Glomerular visceral epithelial cell (primary cell): ENCODE measurements around the gene COLEC12.
A peak's percentile ranks its signal among the peaks of the same experiment; 100 is the strongest.
"Not testable (repeated sequence)": the region's sequence is repeated elsewhere in the genome, so short reads cannot be mapped to it uniquely, and the experiment has no call there.

Experiments
- DNase-seq: peaks from one replicate; pipeline ENCODE4 v3.0.0-alpha.2; 2016; ENCODE audit errors: extremely low spot score

The COLEC12 gene

GRCh38 chr18:413233-413632 lies 87.3 kb downstream of the COLEC12 start:
- no peak for DNase-seq

DNA sequence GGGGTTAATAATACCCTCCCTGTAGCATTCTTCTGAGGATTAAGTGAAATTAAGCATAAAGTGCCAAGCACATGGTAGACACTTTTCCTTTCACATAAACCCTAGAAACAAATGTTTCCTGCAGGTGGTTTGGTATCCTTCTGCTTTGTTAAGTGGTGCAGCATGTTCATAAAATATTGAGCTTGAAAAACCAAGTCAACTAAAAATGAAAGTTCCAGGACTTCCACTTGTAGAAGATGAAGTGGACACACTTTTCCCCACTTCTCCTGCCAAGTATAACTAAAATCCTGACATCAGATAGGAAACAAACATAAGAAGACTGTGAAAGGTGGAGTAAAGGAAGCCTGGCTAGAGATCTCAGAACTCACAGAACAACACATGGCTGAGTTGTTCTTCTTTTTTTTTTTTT lies 90.5 kb downstream of the COLEC12 start:
- DNase-seq = no peak

GRCh38 chr18:408367-408766 lies 92.1 kb downstream of the COLEC12 start:
- no peak for DNase-seq

GRCh38 chr18:407626-408224 lies 92.8 kb downstream of the COLEC12 start:
- DNase-seq = no peak

DNA sequence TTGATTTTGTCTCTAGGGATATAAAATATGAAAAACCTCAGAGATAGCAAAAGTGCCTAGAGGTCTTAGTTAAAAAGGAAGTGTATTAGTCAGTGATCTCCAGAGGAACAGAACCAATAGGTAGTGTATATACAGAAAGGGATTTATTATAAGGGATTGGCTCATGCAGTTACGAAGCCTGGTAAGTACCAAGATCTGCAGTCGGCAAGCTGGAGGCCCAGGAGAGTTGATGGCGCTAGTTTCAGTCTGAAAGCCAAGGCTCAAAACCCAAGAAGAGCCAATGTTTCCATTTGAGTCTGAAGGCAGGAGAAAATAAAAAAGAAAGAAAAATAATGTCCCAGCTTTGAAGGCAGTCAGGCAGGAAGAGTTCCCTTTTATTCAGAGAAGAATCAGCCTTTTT lies 93.3 kb downstream of the COLEC12 start:
- no peak for DNase-seq

DNA sequence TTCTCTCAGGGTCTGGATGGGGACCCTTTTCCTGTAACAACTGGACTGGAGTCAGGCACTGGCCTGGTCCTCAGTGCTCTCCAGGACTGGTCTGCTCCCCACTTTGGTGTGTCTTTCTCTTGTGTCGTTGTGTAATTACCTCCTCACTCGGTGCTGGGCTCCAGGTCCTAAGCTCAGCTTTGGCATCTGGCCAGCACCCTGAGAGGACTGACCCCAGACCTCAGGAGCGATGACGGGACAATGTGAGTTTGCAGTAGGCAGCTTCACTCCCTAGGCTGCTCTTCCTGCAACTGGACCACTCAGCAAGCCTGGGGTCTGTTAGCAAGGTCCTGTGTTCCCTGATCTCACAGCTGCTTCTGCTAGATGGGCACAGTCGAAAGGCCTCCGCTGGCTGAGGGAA lies 93.8 kb downstream of the COLEC12 start:
- DNase-seq = no peak

DNA sequence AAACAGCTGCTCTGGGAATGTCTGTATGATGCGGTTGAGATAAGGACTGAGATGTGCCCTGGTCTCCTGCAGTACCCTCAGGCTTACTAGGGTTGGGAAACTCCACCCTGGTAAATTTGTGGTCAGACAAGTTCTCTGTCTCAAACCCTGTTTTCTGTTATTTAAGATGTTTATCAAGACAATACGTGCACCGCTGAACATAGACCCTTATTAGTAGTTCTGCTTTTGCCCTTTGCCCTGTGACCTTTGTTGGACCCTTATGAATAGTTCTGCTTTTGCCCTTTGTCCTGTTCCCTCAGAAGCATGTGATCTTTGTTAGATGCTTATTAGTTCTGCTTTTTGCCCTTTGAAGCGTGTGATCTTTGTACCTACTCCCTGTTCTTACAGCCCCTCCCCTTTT lies 95.5 kb downstream of the COLEC12 start:
- DNase-seq = not testable (repeated sequence)

GRCh38 chr18:404061-404636 lies 96.4 kb downstream of the COLEC12 start:
- DNase-seq = no peak

DNA sequence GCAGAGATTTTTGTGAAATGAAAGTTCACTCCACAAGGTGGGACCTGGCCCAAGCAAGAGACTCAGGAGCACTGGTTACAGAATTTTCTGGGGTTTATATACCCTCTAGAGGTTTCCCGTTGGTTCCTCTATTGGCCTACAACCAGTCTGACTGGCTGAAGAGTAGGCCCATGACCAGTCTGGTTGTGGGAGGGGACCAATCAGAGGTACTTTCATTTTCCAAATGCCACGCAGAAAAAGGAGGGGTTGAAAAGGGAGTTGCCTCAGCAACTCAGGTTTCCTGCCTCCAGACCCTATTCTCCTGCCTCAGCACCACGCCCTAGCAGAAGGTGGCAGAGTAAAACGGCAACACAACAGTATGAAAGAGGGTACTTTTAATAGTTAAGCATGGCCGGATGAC lies 98.4 kb downstream of the COLEC12 start:
- DNase-seq = no peak

- no peak for DNase-seq
Observed at GRCh38 chr18:400456-400855, 100.0 kb downstream of the COLEC12 start.

GRCh38 chr18:399631-400135 lies 100.8 kb downstream of the COLEC12 start:
- DNase-seq = no peak

- DNase-seq = no peak
Observed at GRCh38 chr18:398935-399630, 101.4 kb downstream of the COLEC12 start.

DNA sequence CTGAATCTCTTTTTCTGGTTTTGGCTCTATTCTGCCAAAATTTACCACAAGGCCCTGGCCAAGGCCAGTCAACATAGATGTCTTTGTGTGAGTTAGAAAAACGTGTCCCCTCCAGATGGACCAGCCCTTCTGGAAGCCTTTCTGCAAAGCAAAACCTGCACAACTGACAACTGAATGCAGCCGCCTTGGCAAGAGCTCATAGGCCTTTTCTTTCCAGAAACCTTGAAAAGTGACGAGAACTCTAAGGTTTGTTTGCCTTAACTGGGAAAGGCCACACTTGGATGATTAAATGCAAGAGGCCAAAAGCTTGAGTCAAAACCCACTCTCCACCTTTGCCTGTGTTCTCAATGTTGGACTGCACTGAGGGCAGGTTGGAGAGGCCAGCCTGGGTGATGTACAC lies 103.9 kb downstream of the COLEC12 start:
- DNase-seq = no peak

DNA sequence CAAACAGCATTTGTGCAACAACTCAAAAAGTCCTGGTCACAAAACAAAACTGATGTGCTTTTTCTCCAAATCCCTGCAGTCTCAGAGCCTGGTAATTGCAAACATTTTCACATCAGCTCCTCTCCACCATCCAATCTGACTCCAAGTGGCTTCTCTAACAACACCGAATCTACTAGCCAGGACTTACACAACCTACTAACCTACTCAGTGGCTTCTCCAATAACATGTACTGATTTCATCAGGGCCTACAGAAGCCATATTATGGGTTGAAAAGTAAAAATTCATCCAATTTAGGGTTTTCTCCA lies 104.3 kb downstream of the COLEC12 start:
- no peak for DNase-seq

DNA sequence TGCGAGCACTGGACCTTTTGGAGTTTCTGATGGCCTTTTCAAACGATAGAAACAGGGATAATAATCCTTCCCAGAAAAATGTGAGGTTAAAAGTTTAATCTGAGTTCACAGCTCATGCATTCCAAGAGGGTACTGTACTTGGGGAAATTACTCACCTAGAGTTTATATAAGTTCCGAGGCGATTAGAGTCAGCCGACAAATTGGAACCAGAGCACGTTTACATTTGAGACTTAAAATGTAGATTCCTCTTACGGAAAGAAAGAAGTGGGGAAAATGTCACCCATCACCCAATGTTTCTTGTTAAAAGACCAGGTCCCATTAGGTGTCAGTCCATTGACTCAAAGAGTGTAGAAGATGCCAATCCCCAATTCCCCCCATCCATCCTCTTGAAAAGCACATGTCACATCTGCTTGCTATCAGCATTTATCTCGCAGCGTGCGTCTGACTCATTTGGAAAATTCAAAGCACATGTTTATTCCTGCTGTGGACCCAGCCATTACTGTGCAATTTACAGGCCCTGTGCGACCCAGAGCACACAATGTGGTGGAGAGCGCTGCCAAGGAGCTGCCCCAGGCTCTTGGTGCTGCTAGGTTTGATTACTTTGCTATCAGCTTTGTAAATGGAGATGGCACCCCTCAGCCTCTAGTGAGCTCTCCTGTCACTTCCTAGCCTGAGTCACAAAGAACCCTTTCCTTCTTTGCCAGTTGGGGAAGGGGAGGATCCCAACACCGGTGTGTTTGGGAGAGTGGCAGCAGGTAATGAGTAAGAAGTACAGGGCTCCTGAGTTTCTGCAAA lies 104.8 kb downstream of the COLEC12 start:
- DNase-seq = no peak

- DNase-seq = peak; percentile 17
Observed at GRCh38 chr18:394987-395362, 105.5 kb downstream of the COLEC12 start.

- no peak for DNase-seq
Observed at GRCh38 chr18:394262-394986, 106.1 kb downstream of the COLEC12 start.

DNA sequence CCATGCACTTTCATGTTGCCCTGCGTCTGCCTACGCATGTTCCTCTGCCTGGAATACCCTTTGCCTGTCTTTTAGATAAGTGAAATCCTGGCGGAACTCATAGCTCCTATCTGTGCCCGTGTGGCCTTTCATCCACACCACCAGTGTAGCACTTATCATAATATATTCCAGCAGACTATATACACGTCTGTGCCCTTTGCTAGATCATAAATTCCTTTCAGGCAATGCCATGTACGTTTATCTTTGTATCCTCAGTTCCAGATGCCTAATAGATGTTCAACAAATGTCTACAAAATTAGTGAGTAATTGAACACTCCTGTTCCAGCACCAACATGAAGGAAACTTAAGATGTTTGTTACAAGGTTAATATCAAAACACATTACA lies 106.9 kb downstream of the COLEC12 start:
- no peak for DNase-seq

DNA sequence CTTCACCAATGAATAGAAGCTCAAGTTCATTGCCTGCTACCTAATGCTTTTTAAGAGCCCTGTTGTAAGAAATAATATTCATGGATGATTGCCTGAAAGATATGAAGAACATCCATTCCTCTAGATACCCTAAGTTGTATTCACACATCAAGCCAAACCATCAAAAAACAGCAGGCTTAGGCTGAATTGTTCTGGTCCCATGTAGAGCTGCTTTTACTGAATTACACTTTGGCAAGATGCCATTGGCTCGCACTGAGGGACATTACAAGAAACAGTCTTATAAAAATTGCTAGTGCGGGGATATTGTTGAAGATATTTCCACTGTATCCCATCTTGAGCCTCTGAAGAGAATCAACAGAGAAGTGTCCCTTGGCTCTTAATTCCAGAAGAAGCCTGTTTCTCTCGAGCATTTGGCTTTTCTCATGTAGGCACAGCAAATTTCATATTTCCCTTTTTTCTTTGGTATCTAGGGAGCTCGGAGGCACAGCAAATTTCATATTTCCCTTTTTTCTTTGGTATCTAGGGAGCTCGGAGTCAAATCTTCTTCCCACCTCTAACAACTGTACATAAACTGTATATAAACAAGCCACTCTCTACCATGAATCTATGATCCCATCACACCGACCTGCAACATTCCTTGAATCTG lies 107.5 kb downstream of the COLEC12 start:
- DNase-seq = no peak

GRCh38 chr18:390741-391478 lies 109.6 kb downstream of the COLEC12 start:
- DNase-seq = no peak
